Measurements from ENCODE around the gene CBLC. TPM values are rescaled to one million over a fixed set of nuclear protein-coding genes. Genes with fewer than 3 reads are reported as not detected.

The CBLC gene
- total and polyA plus RNA-seq, 10 of the 15 experiments (the other 5 are each of a cell fraction or from before 2014, with no cell fraction given) = not detected

DNA sequence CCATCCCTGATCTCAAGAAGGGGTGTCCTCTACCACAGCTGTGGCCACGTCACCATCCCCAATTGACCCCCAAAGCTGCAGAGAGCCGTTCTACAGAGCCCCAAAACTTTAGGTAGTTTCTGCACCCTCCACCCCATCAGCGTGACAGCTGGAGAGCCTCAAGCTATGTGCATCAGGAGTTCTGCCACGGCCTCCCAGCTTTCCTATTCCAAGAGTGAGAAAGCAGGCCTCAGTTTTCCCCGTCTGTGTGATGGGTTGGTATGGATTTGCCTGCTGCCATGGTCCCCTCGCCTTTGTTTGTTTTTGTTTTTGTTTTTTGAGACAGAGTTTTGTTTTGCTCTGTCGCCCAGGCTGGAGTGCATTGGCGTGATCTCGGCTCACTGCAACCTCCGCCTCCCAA, 27.7 kb upstream of the CBLC start (continued):
- TF ChIP-seq, protein P1, sequence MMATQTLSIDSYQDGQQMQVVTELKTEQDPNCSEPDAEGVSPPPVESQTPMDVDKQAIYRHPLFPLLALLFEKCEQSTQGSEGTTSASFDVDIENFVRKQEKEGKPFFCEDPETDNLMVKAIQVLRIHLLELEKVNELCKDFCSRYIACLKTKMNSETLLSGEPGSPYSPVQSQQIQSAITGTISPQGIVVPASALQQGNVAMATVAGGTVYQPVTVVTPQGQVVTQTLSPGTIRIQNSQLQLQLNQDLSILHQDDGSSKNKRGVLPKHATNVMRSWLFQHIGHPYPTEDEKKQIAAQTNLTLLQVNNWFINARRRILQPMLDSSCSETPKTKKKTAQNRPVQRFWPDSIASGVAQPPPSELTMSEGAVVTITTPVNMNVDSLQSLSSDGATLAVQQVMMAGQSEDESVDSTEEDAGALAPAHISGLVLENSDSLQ (IDR thresholded peaks at IDR 0.05) = peak; percentile 48; the same call in 1 of the 2 replicates
- TF ChIP-seq, protein P2, sequence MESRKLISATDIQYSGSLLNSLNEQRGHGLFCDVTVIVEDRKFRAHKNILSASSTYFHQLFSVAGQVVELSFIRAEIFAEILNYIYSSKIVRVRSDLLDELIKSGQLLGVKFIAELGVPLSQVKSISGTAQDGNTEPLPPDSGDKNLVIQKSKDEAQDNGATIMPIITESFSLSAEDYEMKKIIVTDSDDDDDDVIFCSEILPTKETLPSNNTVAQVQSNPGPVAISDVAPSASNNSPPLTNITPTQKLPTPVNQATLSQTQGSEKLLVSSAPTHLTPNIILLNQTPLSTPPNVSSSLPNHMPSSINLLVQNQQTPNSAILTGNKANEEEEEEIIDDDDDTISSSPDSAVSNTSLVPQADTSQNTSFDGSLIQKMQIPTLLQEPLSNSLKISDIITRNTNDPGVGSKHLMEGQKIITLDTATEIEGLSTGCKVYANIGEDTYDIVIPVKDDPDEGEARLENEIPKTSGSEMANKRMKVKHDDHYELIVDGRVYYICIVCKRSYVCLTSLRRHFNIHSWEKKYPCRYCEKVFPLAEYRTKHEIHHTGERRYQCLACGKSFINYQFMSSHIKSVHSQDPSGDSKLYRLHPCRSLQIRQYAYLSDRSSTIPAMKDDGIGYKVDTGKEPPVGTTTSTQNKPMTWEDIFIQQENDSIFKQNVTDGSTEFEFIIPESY (IDR thresholded peaks at IDR 0.05) = no peak
- no peak for TF ChIP-seq ZSCAN29 (IDR thresholded peaks at IDR 0.05)
- TF ChIP-seq ZNF217 (IDR thresholded peaks at IDR 0.05) = 0 out of 2 replicates have a peak, but pooled peaks have one; percentile 19
- no peak for TF ChIP-seq GABPA (IDR thresholded peaks at IDR 0.05; ENCODE audit: low read depth)
- TF ChIP-seq POLR2AphosphoS5 (IDR thresholded peaks at IDR 0.05; ENCODE audit: low read length) = peak; percentile 56
- no peak for TF ChIP-seq ZNF24 (IDR thresholded peaks at IDR 0.05)

DNA sequence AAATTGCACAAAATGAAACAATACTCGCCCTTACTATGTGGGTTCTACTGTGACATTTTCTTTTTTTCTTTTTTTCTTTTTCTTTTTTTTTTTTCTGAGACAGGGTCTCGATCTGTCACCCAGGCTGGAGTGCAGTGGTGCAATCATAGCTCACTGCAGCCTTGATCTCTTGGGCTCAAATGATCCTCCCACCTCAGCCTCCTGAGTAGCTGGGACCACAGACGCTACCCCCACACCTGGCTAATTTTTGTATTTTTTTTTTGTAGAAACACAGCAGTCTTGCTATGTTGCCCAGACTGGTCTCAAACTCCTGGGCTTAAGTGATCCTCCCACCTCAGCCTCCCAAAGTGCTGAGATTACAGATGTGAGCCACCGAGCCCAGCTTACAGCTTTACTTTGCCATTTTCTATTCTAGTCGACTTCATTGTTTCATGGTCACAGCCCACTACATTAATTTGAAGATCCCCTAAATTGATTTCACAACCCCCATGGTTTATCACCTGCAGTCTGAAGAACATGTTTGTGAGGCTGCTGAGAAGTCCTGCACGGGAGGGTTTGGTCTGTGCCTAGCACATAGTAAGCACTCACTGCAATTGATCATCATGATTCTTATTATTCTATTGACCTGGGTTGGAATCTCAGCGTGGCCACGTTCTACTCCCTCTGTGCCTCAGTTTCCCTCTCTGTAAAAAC, 25.4 kb upstream of the CBLC start:
- Histone ChIP-seq H3K79me2 (ENCODE audit: control insufficient read depth, insufficient read depth, low read length) (peaks cover 52% of the 10 kb centered on the region), H2AFZ (ENCODE audit: control insufficient read depth, low read depth, low read length) (no peak overlapping the region), H3K4me1 (ENCODE audit: control insufficient read depth, insufficient read depth, low read length) (peaks cover 34% of the 10 kb centered on the region), H3K4me3 (peak overlapping the region; percentile 98), H3K27ac (ENCODE audit: control insufficient read depth, insufficient read depth) (peak overlapping the region; percentile 93), H3K36me3 (ENCODE audit: control insufficient read depth in 2 of 2, insufficient read depth in 2 of 2, low read length in 1 of 2) (peaks cover 0 to 4% of the 10 kb centered on the region in 2 experiments), H3K4me2 (ENCODE audit: control insufficient read depth, insufficient read depth) (peak overlapping the region; percentile 97), H4K20me1 (ENCODE audit: control insufficient read depth, insufficient read depth) (no peaks in the 10 kb centered on the region), H3K9me3 (replicated peaks; ENCODE audit: control insufficient read depth, insufficient read depth, low read length) (no peaks in the 10 kb centered on the region), H3K27me3 (replicated peaks in 1 of 2; ENCODE audit: control insufficient read depth in 2 of 2, insufficient read depth in 2 of 2, low read length in 1 of 2) (no peaks in the 10 kb centered on the region), H3K9ac (ENCODE audit: control insufficient read depth, insufficient read depth, low read length) (peak overlapping the region; percentile 58)
- ChIA-PET POLR2A (interaction anchor here (0.6 to 3.8 kb wide), 10 partner anchors 9 to 30 kb away, joined by 3 to 32 read pairs (median 10); no protein-coding TSS in a partner anchor), CTCF (interaction anchor here (0.7 to 7.7 kb wide), 8 partner anchors 9 to 98 kb away, joined by 3 to 109 read pairs (median 4); no protein-coding TSS in a partner anchor), SMC1A (ENCODE audit: uncharacterized antibody, unreplicated experiment) (interaction anchor here (0.6 to 7.7 kb wide), 9 partner anchors 9 to 448 kb away, joined by 3 to 115 read pairs (median 7); partner anchors contain the start of gene ZNF235), RAD21 (ENCODE audit: unreplicated experiment) (interaction anchor here (0.7 to 4.2 kb wide), 8 partner anchors 13 to 30 kb away, joined by 3 to 49 read pairs (median 20); no protein-coding TSS in a partner anchor)
- WGBS (ENCODE audit: insufficient coverage, insufficient replicate concordance, low lambda C conversion rate, missing lambda C conversion rate) = 13% methylated on average over 8 of the region's 8 CpGs
- DNase-seq (ENCODE audit: low read depth, low spot score) (no peak), ATAC-seq (no peak), FAIRE-seq (peak; percentile 44)
- TF ChIP-seq MTA3 (IDR thresholded peaks at IDR 0.05; ENCODE audit: borderline replicate concordance, low read length) (peak; percentile 60; the same call in 1 of the 2 replicates), PML (IDR thresholded peaks at IDR 0.05; ENCODE audit: low read length) (no peak; the same call in 1 of the 2 replicates), NBN (IDR thresholded peaks at IDR 0.05) (peak; percentile 62), BHLHE40 (IDR thresholded peaks at IDR 0.05; ENCODE audit: borderline replicate concordance in 1 of 2, low read depth in 2 of 2, low read length in 1 of 2) (peak in 1 of 2 experiments; percentile 30; a peak in 1 of 4 replicates), NR2C1 (IDR thresholded peaks at IDR 0.05) (no peak), JUNB (IDR thresholded peaks at IDR 0.05) (no peak), HDGF (IDR thresholded peaks at IDR 0.05) (0 out of 2 replicates have a peak, but pooled peaks have one; percentile 29), MYB (IDR thresholded peaks at IDR 0.05; ENCODE audit: borderline replicate concordance, low read depth, low read length) (no peak), CREB1 (IDR thresholded peaks at IDR 0.05; ENCODE audit: low read depth) (no peak)
- in situ Hi-C loops (cut with MboI) = no loop called here
- BruUV-seq (replicated peaks) = TSS peak; percentile 15
- intact Hi-C loops (cut with micrococcal nuclease; ENCODE audit: unreplicated experiment) = loop anchor here (2.0 kb wide), 1 partner anchor 15 kb away; no protein-coding TSS in a partner anchor

Data from GM12878 (cell line).